GM12865 (cell line): Measurements from ENCODE around the gene MX2.
A peak's percentile ranks its signal among the peaks of the same experiment; 100 is the strongest.
"Not testable (repeated sequence)": the region's sequence is repeated elsewhere in the genome, so short reads cannot be mapped to it uniquely, and the experiment has no call there.

ENCODE experiments used
- DNase-seq: peaks from one replicate; pipeline ENCODE4 v3.0.0; 2010; ENCODE audit warnings: low read depth
- H3K4me3 ChIP-seq: 2 replicates; pipeline ENCODE4 v1.5.1; 2011; ENCODE audit warnings: mild to moderate bottlenecking, low read depth, low read length, control low read depth
- CTCF ChIP-seq: IDR thresholded peaks from 2 replicates; pipeline ENCODE4 v1.5.1; 2011; ENCODE audit warnings: low read length, control low read depth, low read depth, inconsistent platforms; ENCODE audit not compliant: insufficient read depth; ENCODE audit errors: missing control alignments

MX2 gene

GRCh38 chr21:41361786-41362604 lies at the start of gene MX2:
Gene MX2 (plus strand): TSS chr21:41362027. CDS start chr21:41376907, 14,880 bp downstream.
- peak within 1 kb of the TSS; percentile 61 for H3K4me3 ChIP-seq
- no peak for TF ChIP-seq CTCF
- DNase-seq: peak; percentile 88

GRCh38 chr21:41313285-41314164 lies 48.3 kb upstream of the MX2 start:
- DNase-seq, H3K4me3 ChIP-seq: not testable (repeated sequence)

GRCh38 chr21:41315726-41316125 lies 46.1 kb upstream of the MX2 start:
- DNase-seq: no peak
- TF ChIP-seq CTCF: no peak
- H3K4me3 ChIP-seq: no peak overlapping the region

GRCh38 chr21:41316200-41317062 lies 45.4 kb upstream of the MX2 start, which contains the start of gene FAM3B:
Gene FAM3B (plus strand): TSS chr21:41316801. CDS start chr21:41316880, 79 bp downstream.
- no peak within 1 kb of the TSS for H3K4me3 ChIP-seq
- no peak for DNase-seq

GRCh38 chr21:41317063-41317392 lies 44.8 kb upstream of the MX2 start:
- TF ChIP-seq CTCF: no peak
- no peak for DNase-seq
- no peak overlapping the region for H3K4me3 ChIP-seq

More at GRCh38 chr21:41316200-41317062, 45.4 kb upstream of the MX2 start, which contains the start of gene FAM3B:
- no peak for TF ChIP-seq CTCF

- no peak for DNase-seq
- H3K4me3 ChIP-seq: no peak overlapping the region
- no peak for TF ChIP-seq CTCF
Observed at GRCh38 chr21:41317458-41317857, 44.4 kb upstream of the MX2 start.
